NOMO-1 (cell line): ENCODE measurements around the gene RBMS1.
"Not testable (repeated sequence)": the region's sequence is repeated elsewhere in the genome, so short reads cannot be mapped to it uniquely, and the experiment has no call there.

ENCODE experiments used
- DNase-seq, 2 experiments: peaks; one replicate each; lab custom pipeline; 2025; ENCODE audit not compliant: unreplicated experiment in 2 of 2; lab: John Stamatoyannopoulos, UW

The RBMS1 gene

DNA sequence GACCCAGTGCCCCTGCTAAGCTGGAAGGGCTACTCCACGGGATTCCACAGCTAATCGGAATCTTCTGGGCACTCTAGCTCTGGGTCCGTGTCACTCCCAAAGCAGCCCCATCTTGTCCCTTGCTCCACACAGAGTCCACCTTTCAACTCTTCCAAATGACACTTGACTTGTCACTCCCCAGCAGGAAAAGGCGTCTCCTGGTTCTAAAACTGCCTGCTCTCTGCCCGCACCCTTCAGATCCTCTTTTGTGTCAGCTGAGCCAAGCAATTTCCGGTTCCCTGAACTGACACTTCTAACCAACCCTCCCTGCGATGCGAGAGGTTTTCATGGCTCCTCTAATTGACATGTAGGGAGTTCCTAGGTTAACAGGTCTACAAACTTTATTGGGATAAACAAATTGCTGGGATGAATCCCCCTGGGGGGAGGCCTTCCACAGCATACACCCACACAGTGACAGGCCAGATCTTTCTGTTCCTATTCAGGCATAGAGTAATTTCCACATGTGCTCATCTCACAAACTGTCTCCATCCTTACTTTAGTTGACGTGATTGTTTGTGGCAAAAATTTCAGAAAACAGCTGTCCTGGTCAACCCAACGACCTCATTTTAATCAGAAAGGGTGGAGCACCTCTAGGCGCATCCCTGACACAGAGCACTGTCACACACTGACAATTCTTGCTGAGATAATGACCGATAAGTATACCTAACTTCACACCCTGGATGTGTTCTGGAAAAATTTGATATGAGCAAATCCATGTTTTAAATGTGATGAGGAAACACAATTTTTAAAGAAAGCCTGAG lies 104.9 kb downstream of the RBMS1 start:
- peak; percentile 71 to 83 for DNase-seq

DNA sequence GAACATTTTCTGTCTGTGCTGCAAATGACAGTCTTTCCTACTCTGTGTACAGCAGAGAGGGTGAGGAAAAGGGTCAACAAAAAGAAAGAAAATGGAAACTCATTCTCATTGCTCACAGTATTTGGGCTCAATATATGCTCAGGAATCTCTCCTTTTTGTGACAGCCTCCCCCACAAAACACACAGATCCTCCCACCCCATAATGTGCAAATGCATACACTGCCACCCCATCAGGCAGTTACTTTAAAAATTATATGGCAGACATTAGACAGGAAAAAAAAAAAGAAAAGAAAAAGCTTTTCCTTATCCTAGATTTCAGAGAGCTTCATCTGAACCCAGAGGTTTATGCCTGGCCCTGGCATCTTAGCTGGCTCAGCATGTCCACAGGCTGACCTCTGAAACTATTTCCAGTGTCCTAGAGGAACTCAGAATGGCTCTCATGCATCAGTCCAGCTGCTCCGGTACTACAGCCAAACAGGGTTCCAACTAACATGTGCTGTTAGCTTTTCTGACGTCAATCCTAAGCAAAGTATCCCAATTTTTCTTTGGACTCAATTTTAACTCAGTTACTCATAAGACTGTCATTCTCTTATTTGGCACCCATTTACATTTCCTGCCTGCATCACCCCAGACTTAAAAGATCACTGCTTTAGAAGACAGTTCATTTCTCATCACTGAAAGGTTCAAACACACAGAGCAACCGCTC lies 105.9 kb downstream of the RBMS1 start:
- DNase-seq: no peak

- DNase-seq: no peak
Observed at GRCh38 chr2:160384791-160385190, 108.8 kb downstream of the RBMS1 start.

DNA sequence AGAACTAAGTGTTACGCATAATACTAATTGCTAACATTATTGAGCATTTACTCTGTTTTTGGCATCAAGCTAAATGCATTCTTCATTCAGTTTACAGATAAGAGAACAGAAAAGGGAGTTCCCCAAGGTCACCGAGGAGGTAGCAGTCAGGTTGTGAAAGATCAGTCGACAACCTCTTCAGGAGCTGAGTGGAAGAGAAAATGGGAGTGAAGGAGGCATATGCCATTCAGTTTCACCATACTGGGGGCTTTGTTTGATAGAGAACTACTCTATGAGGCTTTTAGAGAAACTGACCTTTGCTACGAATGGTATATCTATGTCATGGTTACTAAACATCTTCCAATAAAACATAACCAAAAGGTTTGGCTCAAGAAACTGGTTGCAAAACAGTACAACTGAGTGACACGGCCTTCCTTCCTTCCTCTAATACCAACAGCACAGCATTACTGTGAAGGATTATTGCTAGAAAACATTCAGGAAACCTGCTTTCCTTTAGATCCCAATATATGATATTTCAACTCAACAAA lies 112.1 kb downstream of the RBMS1 start:
- DNase-seq: peak; percentile 37 to 68

DNA sequence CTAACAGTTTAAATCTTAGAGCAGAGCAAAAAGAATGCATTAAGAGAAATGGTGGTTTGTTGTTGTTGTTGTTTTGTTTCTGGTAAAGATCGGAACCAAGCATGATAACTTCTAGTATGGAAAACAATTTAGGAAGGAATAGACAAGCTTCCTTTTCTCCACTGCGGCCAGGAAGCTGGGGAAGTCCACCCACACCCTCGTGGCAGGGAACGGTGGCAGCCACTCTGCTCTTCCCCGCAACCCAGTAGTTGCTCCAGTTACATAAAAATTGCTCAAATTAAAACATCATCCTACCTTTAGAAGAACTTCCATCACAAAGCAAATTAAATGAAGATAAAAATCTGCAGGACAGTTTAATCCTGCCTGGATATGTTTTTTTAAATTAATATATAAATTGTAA lies 113.0 kb downstream of the RBMS1 start:
- no peak for DNase-seq

GRCh38 chr2:160380000-160380570 lies 113.5 kb downstream of the RBMS1 start:
- DNase-seq: no peak

GRCh38 chr2:160379399-160379798 lies 114.2 kb downstream of the RBMS1 start:
- peak in 1 of 2 experiments; percentile 67 for DNase-seq

DNA sequence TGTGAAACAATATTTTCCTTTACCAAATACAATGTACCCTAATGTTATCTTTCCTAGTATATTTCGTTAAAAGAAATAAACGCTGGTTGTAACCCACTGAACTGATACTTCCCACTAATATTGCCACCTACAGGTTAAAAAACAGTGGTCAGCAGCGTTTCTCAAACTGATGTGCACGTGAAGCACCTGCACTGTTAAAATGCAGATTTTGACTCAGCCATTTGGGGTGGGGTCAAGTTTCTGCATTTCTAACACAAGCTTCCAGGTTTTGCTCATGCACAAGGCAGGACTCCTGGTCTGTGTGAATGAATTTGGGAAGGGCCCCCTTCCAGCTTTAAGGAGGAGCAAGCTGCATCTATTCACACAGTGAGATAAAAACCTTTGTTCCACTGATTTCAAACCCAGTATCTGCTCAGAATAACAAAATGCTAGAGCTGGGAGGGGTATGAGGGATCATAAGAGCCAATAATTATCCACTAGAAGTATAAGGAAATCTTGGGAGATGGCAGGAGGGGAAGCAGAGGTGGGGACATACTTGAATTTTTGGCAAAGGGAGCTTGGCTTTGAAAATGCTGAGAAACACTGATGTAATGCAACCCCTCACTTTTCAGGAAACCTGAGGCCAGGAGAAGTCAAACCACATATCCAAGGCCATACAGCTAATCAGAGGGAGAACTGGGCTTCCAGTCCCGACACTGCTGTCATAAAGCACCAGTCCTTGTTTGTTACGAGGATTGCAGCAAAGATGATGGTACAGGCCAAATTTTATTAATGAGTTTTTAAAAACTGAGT lies 116.2 kb downstream of the RBMS1 start:
- no peak for DNase-seq

DNA sequence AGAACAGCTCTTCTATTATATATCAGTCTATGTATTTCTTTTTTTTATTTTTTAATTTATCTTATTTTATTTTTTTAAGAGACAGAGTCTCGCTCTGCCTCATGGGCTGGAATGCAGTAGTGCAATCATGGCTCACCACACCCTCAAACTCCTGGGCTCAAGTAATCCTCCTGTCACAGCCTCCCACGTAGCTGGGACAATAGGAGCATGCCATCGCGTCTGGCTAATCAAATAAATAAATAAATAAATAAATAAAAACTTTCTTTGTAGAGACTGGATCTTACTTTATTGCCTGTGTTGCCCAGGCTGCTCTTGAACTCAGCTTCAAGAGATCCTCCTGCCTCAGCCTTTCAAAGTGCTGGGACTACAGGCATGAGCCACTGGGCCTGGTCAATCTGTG lies 117.0 kb downstream of the RBMS1 start:
- no peak for DNase-seq

DNA sequence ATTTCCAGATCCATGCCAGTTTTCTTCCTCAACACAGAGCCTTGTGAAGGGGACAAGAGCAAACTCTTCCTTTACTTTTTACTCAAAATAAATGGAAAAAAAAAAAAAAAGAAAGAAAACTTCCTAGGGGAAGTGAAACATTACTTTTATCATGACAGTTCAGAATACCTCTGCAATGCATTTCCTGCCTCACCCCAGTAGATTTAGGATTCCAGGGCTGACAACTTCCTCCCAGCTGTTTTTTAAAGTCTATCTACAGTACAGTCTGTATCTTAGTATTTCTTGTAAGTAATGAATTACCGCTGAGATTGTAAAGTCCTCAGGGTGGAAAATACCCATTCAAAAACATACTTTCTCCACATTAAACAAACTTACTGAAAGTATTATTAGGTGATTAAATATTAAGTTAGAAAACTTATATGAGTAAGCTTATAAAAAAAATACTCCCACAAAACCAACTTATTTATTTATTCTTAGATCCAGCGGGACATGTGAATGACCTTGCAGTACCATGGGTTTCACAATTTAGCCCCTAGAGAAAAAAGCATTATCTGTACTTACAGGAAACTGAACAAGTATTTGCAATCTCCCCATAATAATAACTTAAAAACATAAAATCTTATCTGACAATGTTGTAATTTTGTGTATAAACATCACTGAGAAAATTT lies 117.7 kb downstream of the RBMS1 start:
- peak; percentile 70 to 76 for DNase-seq

- no peak for DNase-seq
Observed at GRCh38 chr2:160375037-160375436, 118.6 kb downstream of the RBMS1 start.

DNA sequence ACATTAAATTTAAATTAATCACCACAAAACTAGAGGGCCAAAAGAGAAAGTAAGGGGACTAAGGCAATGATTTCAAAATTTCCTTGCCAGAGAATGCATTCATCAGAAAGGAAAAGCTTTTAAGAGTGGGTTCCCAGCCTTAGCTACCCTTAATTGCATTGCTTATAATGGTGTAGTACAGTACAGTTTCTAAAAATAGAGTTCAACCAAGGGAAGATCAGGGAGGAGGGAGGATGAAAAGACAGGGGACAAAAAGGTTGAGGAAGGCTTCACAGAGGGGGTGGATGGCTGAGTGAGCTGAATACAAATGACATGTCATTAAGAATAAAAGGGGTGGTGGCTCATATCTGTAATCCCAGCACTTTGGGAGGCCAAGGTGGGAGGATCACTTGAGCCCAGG lies 119.9 kb downstream of the RBMS1 start:
- DNase-seq: no peak

DNA sequence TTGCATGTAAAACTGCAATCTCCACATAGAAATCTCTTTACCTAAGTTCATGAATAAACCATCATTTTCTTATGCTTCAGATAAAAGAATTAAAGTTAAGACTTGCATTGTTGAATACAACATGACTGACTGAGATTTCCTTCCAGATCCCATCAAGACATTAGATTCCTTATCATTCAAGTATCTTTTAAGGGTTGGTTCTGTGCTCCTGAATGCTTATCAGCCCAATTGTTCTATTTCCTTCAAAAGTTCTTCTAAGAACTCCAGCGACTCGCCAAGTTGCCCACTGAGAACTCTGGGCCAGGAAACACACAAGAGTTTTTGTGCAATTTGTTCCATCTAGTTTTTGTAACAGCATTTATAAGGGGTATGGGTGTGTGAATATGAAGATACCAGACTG lies 120.3 kb downstream of the RBMS1 start:
- no peak for DNase-seq

DNA sequence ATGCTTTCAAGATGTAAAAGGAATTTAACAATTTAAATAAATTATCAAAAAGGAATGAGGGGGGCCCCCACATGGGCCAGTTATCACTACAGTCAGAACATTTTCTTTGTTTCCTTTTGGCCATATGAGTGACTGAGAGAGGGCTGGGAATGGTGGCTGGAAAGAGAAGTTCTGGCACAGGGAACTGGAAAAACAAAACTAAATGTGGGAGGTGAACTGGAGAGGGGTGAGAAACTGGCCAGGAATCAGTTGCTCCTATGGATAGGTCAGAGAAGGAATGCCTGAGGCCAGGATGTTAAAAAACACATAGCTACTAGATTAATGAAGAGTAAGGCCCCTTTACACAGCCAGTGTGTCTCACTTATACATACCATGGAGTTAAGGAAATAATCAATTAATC lies 121.0 kb downstream of the RBMS1 start:
- DNase-seq: no peak

DNA sequence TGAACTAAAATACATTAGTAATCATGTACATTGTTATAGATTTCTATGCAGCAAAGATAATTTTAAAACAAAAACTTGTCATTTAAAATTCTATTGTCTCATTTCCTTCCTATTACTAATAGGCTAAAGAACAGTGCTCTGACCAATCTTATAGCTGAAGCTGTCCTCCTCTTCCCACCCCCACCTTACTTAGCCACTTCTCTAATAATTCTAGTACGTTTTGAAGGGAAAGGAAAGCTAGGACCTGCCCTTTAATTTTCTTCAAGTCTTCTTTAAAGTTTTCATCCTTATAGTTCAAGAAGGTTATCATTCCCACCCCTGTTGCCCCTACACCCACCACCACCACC lies 121.6 kb downstream of the RBMS1 start:
- no peak for DNase-seq

DNA sequence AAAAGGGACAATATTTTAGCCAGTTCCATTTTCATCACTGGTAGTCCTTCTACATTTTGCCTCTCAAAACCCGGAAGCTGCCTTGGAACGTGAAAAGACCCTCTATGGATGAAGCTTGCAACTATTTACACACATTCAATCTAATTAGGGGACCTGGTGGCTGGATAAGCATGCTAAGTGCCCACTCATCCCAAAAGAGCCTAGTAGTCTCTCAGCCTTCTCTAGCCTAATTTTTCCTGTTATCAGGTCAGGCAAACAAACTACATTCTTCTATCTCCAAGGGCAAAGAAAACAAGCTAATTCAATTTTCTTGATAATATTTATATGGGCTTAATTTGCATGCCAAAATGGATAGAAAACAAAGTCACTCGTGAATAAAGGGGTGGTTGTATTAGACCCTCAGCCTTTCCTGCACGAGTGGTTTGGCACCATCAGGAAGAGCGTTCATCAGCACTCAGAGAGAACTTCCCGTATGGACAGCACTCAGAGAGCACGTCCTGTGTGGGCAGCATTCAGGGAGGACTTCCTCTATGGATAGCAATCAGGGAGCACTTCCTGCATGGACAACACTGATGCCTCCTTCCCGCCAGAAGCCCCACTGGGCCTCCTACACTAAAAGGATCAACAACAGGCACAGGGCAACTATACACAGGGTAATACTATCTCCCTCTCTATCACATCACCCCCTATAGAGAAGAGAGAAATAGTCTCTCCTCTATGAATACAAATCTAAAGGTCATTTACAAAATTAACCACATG lies 122.2 kb downstream of the RBMS1 start:
- DNase-seq: no peak

DNA sequence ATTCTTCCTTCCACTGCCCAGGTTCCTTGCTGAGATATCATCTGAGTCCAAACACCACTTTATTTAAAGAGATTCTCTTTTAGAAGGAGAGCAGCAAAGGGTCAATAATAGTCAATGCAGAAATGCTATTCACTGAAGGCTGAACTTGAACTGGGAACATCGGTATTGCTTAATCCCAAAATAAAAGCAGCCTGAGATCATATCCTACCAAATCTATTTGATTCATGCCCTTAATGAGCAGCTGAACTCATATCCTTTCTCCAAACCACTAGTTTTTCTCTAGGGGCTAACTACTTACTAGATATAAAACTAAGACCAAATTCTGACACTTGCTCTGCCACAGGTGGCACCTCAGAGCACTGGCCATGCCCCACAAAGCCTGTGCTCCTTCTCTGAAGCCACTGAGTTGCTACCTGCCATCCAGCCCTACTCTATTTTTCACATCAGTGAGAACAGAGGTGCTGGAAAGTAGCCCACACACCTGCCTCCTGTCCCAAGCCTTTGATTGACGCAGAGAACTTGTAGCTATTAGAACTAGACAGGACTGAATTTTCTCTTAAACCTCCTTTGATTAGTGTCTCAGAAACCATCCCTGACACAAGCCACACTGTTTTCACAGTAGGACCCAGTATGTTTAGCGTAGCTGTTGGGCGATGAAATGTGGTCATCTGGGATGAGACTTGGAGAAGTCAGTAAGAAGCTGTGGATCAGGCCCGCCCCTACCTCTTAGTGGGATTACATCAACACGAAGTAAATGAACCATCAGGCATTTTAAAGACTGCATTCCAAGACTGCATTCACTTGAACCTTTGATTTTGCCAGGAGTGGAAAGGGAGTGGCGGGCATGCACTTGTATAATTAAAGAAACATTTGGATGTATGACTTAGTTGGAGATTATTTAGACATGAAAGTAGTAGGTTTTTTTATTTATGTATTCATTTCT lies 124.3 kb downstream of the RBMS1 start:
- DNase-seq: no peak

DNA sequence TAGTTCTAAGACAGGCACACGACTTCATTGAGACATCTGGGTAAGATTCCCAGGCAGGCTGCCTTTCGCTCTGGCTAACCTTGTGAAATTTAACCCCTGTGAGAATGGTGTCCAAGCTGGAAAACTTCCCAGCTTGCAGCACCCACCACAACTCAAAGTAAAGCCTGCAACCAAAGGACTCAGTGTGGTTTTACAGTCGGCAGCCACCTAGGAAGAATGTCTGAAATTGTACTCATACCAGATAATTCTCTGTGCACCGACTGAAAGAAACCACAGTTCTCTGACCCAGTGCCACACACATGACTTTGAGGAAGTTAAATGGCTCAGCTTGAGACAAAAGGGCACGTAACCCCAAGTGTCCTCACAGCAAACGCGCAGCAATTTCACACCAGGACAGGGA lies 125.7 kb downstream of the RBMS1 start:
- peak; percentile 58 to 74 for DNase-seq

- DNase-seq: not testable (repeated sequence)
Observed at GRCh38 chr2:160367139-160367538, 126.5 kb downstream of the RBMS1 start.
